Stimulated activated CD8-positive, alpha-beta memory T cell treated with anti-CD3 and anti-CD28 coated beads, Interleukin-15, amount 100 ng/mL, for 24 hours (primary cell): Measurements from ENCODE around the gene THBS3.
"Not testable (repeated sequence)": the region's sequence is repeated elsewhere in the genome, so short reads cannot be mapped to it uniquely, and the experiment has no call there.

Experiments
- DNase-seq: peaks from one replicate; pipeline ENCODE4 v3.0.0-alpha.2; 2020; ENCODE audit warnings: low read depth

THBS3 gene

GRCh38 chr1:155206891-155207805, 549 bp downstream of the THBS3 start:
- peak; percentile 76 for DNase-seq

DNA sequence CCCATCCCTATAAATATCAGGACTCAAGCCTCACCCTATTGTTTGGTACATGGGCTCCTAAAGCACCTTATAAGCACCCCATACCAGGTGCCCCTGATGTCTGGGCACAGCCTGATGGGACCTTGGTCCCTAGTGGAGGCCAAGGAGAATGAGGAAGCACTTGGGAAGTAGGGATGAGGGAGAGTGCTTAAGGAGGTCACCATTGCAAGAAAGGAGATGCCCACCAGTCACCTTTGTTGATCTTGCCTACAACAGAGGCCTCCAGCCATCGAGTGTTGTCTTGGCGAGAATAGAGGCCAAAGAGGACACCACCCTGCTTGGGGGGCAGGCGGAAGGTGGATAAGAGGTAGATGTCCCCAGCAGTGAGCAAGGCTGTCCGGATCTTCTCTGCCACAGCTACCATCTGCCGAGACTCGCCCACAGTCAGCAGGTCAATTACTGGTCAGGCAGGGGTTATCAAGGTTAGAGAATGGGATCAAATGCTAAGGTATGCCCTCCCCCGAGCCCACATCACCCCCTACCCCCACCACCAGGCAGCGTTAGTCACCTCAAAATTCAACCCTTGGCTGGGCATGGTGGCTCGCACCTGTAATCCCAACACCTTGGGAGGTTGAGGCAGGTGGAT, 1.6 kb downstream of the THBS3 start:
- no peak for DNase-seq

GRCh38 chr1:155205035-155205434, 2.7 kb downstream of the THBS3 start:
- no peak for DNase-seq

DNA sequence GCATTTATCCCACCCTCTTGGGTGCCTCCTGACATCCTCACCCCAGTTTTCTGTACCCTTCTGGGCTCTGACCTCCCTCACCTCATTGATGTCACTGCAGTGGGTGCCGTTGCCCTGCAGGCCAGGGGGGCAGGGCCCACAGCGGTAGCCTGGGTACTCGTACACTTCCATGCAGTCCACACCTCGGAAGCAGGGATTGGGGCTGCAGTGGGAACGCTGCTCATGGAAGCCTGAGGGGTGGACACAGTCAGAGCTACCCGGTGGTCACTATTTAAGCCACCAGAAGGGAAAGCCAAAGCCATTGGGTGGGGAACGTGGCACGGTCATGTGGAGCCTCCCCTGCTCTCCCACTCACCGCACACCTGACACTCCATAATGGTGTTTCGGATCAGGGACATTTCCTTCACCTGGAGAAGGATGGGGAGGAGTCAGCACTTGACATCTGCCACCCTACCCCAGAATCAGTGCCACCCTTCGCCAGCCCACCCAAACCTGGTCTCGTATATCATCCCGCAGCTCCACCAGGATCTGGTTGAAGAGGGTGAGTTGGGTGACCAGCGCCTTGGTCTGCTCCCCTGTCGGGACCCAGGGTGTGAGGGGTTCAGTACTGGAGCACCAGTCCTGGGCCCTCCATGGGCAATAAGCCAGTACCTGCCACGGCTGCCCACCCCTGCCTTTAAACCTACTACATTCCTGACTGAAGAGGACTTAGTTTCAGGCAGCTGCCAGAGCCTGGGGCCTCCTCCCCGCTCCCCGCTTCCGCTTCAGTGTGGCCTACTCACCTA, 4.8 kb downstream of the THBS3 start:
- no peak for DNase-seq

DNA sequence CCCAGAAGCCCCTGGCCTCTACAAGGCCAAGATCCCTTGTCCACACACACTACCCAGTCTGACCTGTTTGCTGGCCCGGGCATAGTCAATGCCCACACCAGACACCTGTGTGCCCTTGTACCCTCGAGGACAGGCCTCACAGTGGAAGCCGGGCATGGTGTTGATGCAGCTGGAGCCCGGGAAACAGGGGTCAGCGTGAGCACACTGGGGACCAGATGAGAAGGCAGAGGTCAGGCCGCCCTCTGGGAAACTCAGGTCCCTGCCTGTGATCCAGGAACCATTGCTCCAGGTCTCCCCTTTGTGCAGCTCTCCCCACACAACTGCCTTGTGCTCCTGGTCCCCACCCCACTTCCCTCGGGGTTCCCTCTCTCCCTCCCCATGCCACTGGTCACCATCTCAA, 5.5 kb downstream of the THBS3 start:
- DNase-seq: no peak

DNA sequence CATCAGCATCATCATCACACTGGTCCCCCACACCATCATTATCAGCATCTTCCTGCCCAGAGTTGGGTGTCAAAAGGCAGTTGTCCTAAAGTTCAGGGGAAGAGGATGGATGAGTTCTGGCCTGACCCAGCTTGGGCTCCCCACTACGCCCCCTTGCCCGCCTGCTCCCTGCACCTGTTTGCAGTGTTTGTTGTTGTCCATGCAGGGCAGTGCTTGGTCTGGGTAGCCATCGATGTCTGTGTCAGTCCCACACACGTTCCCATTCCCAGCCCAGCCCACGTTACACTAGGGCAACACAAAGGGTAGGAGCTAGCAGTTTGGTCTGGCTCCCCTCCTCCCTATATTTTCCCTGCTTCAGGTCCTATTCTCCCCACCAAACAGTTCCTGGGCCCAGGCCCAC, 6.8 kb downstream of the THBS3 start:
- DNase-seq: no peak

GRCh38 chr1:155199792-155200191, 7.9 kb downstream of the THBS3 start:
- no peak for DNase-seq

GRCh38 chr1:155198547-155198906, 9.2 kb downstream of the THBS3 start:
- no peak for DNase-seq

DNA sequence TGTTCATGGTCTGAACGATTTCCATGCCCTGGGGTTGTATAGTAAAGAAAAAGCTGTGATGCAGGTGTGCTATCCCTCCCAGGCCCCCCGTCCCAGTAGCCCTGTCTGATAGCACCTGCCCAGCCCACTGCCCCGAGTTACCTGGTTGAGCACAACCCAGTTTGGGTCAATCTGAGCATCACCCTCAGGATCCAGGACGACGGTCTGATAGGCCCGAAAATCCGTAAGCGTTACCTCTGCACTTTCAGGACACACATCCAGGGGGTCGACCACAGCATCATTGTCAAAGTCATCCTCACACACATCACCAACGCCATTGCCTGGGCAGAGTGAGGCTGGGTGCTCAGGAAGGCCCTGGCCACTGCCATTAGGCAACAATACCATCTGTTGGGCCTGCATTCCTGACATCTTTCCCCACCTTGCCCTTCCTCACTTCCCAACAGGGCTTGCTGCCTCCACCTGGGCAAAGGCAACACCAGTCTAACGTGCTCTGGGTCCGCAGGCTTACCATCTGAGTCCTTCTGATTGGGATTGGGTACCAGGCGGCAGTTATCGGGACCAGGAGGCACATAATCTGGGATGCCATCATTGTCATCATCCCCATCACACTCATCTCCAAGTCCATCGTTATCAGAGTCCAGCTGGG, 9.7 kb downstream of the THBS3 start:
- no peak for DNase-seq

DNA sequence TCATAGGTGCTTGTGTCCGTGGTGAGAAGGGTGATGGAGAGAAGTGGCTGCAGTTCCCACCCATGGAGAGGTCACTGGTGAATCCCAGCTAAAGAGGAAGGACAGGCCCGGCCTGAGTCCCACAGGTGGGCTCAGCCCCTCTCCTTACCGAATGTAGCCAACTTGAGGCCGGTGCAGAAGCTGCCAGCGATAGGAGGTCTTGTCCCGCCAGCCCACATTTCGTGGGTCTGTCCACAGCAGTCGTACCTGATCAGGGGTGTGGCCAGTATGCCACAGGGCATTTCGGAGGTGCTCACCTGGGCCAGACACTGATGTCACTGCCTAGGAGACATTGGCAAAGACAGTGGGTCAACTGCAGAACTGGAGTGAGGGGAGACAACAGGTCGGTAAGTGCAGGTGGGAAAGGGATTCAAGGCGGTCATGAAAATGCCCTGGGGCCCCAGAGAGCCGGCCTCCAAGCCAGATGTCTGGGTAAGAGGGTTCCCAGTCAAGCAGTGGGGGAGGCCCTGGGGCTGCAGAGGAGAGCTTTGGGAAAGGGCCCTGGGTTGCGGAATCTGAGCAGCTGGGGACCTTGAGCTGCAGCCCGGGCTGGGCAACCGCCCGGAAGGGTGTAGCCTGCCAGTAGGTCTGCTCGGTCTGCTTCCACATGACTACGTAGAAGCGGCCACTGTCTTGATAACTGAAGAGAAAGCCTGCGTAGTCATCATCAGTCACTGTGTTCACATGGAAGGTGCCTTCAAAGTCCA, 10.6 kb downstream of the THBS3 start:
- DNase-seq: no peak

GRCh38 chr1:155196103-155196892, 11.4 kb downstream of the THBS3 start:
- DNase-seq: no peak

GRCh38 chr1:155195201-155196102, 12.2 kb downstream of the THBS3 start:
- DNase-seq: no peak

DNA sequence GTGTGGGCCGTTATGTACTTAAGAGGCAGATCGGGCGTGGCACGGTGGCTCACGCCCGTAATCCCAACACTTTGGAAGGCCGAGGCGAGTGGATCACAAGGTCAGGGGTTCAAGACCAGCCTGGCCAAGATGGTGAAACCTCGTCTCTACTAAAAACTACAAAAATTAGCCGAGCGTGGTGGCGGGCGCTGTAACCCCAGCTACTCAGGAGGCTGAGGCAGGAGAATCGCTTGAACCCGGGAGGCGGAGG, 13.8 kb downstream of the THBS3 start:
- not testable (repeated sequence) for DNase-seq

- DNase-seq: no peak
These were observed 14.3 kb downstream of the THBS3 start for GRCh38 chr1:155193275-155193990.

DNA sequence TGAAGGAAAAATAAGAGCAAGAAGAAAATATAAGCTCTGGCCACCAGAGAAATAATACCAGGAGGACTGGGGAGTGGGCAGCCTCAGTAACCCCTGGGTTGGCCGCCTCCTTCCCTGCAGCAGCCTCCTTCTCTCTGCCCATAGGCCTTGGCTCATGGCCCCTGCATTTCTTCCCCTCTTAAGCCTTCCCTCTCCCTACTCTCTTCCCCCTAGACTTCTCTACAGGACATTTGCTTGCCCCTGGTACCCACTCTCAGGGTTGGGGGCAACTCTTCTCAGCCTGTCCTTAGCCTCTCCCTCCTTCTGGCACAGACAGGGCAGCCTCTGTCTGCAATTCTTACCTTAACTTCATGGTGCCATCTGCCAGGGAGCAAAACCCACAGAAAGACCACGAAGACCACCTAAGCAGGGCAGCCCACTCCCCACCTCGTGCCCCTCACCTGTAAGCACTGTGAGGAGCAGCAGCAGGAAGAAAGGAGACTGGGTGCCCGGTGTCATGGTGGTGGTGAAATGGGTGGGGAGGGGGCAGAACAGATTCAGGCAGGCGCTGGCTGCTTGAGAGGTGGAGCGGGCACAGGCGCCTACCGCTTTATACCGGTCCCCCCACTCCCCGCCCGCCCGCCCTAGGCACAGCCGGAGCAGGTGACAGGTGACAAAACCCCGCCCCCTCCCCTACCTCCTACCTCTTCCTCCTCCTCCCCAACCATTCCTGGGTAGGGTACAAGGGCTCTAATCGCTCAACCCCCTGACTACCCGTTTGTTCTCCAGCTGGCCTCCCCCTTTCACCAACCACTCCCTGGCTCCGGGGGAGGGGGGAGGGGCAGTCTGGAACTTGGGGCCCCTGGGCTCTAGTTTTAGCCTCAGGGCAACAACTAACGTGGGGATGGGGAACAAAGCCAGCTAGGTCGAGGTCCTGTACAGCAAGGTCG, 15.1 kb downstream of the THBS3 start:
- no peak for DNase-seq

DNA sequence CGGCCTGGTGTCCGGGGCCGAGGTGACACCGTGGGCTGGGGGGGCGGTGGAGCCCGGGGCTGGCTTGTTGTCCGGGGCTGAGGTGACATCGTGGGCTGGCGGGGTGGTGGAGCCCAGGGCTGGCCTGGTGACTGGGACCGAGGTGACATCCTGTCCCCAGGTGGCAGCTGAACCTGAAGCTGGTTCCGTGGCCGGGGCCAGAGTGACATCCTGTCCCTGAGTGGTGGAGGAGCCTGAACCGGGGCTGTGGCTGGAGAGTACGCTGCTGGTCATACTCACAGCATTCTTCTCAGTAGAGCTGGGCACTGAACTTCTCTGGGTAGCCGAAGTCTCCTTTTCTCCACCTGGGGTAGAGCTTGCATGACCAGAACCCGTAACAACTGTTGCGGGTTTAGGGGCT, 15.8 kb downstream of the THBS3 start:
- no peak for DNase-seq

GRCh38 chr1:155189926-155190325, 17.8 kb downstream of the THBS3 start:
- DNase-seq: not testable (repeated sequence)

GRCh38 chr1:155188268-155188667, 19.4 kb downstream of the THBS3 start:
- no peak for DNase-seq
